ENCODE data around the gene PLXNB1.

DNA sequence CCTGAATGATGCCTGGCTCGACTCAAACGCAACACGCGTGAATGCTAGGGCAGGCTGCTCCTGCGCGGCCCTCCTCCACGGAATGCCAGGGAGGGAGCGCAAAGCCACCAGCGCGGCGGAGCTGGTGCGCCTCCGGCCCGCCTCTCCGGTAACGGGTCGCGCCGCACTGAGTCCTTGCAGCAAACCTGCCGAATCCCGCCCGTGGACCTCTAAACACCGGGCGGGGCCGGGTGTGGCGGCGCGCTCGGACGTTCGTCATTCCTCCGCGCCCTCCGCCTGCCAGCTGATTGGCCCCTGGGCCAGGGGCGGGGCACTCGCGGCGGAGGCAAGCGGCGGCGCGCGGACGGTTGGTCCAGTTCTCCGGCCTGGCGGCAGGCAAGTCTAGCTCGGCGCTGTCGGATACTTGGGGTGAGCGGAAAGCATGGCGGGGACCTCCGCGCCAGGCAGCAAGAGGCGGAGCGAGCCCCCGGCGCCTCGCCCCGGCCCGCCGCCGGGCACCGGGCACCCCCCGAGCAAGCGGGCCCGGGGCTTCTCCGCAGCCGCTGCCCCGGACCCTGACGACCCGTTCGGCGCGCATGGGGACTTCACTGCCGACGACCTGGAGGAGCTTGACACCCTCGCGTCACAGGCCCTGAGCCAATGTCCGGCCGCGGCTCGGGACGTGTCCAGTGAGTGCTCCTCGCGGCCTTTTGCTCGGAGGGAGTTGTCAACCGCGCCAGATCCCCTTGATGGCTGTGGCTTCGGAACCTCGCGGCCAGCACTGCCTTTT, 16.7 kb upstream of the PLXNB1 start, which contains the start of gene ATRIP:
- TF ChIP-seq, protein P1, sequence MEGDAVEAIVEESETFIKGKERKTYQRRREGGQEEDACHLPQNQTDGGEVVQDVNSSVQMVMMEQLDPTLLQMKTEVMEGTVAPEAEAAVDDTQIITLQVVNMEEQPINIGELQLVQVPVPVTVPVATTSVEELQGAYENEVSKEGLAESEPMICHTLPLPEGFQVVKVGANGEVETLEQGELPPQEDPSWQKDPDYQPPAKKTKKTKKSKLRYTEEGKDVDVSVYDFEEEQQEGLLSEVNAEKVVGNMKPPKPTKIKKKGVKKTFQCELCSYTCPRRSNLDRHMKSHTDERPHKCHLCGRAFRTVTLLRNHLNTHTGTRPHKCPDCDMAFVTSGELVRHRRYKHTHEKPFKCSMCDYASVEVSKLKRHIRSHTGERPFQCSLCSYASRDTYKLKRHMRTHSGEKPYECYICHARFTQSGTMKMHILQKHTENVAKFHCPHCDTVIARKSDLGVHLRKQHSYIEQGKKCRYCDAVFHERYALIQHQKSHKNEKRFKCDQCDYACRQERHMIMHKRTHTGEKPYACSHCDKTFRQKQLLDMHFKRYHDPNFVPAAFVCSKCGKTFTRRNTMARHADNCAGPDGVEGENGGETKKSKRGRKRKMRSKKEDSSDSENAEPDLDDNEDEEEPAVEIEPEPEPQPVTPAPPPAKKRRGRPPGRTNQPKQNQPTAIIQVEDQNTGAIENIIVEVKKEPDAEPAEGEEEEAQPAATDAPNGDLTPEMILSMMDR (IDR thresholded peaks at IDR 0.05; ENCODE audit: low read depth, low read length), result no peak
- TF ChIP-seq, protein P2, sequence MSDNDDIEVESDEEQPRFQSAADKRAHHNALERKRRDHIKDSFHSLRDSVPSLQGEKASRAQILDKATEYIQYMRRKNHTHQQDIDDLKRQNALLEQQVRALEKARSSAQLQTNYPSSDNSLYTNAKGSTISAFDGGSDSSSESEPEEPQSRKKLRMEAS (IDR thresholded peaks at IDR 0.05; ENCODE audit: low read depth, low read length), result peak; percentile 41
- TF ChIP-seq POLR2A (IDR thresholded peaks at IDR 0.05; ENCODE audit: extremely low read depth, insufficient read length) (peak; percentile 98), MYC (IDR thresholded peaks at IDR 0.05; ENCODE audit: low read depth, low read length) (peak; percentile 70)
